Osteocyte (in vitro differentiated cells): ENCODE measurements around the gene FBXL13. TPM values are rescaled to one million over a fixed set of nuclear protein-coding genes. Genes with fewer than 3 reads are reported as not detected.

Experiments used
- DNase-seq: peaks from one replicate; pipeline ENCODE4 v3.0.0; 2021; ENCODE audit warnings: mixed read lengths; ENCODE audit not compliant: unreplicated experiment; ENCODE audit errors: extremely low spot score
- H3K27ac Mint-ChIP-seq: one replicate; pipeline ENCODE4 v1.8.0; 2021; ENCODE audit warnings: mild to moderate bottlenecking, mixed read lengths; ENCODE audit not compliant: unreplicated experiment
- H3K27me3 Mint-ChIP-seq: one replicate; pipeline ENCODE4 v1.8.0; 2021; ENCODE audit warnings: mixed read lengths; ENCODE audit not compliant: unreplicated experiment
- H3K36me3 Mint-ChIP-seq: one replicate; pipeline ENCODE4 v1.8.0; 2021; ENCODE audit warnings: mixed read lengths; ENCODE audit not compliant: unreplicated experiment
- H3K4me1 Mint-ChIP-seq: one replicate; pipeline ENCODE4 v1.8.0; 2021; ENCODE audit warnings: mixed read lengths; ENCODE audit not compliant: unreplicated experiment
- H3K4me3 Mint-ChIP-seq: one replicate; pipeline ENCODE4 v1.8.0; 2021; ENCODE audit warnings: mild to moderate bottlenecking, moderate library complexity, mixed read lengths; ENCODE audit not compliant: unreplicated experiment
- H3K9me3 Mint-ChIP-seq: one replicate; pipeline ENCODE4 v1.8.0; 2021; ENCODE audit warnings: mixed read lengths; ENCODE audit not compliant: unreplicated experiment
- total RNA-seq: library from RNA; stranded (reverse); gene quantifications from 2 replicates; pipeline ENCODE4 v1.2.1, GENCODE V29; 2021
- TF ChIP-seq, protein P1 (sequence below): fragments of 200-600 bp; sonication (generic); IDR thresholded peaks from 2 replicates; pipeline ENCODE4 v1.5.0; 2021; ENCODE audit warnings: antibody characterized with exemption, mild to moderate bottlenecking, moderate library complexity

Gene FBXL13
- total RNA-seq, 1 donor from 2014 or later: 0.83 TPM

GRCh38 chr7:102976493-102976892, 98.1 kb downstream of the FBXL13 start:
- Mint-ChIP-seq H3K27ac (no peak overlapping the region), H3K36me3 (no peaks in the 10 kb centered on the region), H3K27me3 (no peaks in the 10 kb centered on the region), H3K4me1 (peaks cover 6% of the 10 kb centered on the region), H3K4me3 (no peak overlapping the region), H3K9me3 (peaks cover 9% of the 10 kb centered on the region)
- no peak for DNase-seq
- TF ChIP-seq, protein P1, sequence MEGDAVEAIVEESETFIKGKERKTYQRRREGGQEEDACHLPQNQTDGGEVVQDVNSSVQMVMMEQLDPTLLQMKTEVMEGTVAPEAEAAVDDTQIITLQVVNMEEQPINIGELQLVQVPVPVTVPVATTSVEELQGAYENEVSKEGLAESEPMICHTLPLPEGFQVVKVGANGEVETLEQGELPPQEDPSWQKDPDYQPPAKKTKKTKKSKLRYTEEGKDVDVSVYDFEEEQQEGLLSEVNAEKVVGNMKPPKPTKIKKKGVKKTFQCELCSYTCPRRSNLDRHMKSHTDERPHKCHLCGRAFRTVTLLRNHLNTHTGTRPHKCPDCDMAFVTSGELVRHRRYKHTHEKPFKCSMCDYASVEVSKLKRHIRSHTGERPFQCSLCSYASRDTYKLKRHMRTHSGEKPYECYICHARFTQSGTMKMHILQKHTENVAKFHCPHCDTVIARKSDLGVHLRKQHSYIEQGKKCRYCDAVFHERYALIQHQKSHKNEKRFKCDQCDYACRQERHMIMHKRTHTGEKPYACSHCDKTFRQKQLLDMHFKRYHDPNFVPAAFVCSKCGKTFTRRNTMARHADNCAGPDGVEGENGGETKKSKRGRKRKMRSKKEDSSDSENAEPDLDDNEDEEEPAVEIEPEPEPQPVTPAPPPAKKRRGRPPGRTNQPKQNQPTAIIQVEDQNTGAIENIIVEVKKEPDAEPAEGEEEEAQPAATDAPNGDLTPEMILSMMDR: no peak

GRCh38 chr7:102975854-102976253, 98.7 kb downstream of the FBXL13 start:
- no peak for DNase-seq
- H3K27me3 Mint-ChIP-seq: no peaks in the 10 kb centered on the region
- TF ChIP-seq, protein P1: no peak
- H3K36me3 Mint-ChIP-seq: no peaks in the 10 kb centered on the region
- peaks cover 9% of the 10 kb centered on the region for H3K9me3 Mint-ChIP-seq
- H3K27ac Mint-ChIP-seq: no peak overlapping the region
- peaks cover 6% of the 10 kb centered on the region for H3K4me1 Mint-ChIP-seq
- no peak overlapping the region for H3K4me3 Mint-ChIP-seq

DNA sequence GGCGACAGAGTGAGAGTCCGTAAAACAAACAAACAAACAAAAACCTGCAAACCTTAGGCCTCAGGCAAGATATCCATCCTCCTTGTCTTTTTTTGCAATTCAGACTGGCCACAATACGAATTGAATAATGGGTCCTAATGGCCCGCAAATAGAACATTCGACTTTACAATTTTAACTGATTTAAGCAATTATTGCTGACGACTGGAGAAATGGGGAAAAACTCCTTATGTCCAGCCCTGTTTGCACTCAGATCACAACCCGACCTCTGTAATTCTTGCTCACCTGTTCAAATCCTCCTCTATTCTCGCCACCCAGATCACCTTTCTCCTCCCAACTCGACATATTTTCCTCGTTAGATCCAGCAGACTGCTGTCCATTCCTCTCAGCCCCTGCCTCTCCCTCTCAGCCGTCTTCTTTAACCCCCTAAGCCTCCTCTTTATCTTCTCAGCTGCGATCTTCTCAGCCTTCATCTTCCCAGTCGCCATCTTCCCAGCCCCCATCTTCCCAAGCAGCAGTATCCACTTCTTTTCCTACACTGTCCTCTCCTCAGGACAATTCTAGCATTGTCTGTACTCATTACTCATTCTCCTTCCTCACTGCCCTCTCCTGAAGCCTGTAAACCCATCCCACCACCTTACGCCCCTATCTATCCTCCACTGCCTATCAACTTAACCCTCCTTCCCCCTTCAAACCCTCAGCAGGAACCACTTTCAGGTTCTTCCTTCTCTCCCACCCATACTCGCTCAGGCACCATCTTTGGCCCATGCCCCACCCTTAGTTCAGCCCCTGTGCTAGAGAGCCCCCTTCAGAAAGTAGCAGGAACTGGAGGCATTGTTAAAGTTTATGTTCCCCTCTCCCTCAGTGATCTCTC, 100.0 kb downstream of the FBXL13 start:
- no peak overlapping the region for H3K4me3 Mint-ChIP-seq
- peaks cover 6% of the 10 kb centered on the region for H3K4me1 Mint-ChIP-seq
- H3K27ac Mint-ChIP-seq: no peak overlapping the region
- DNase-seq: no peak
- no peaks in the 10 kb centered on the region for H3K27me3 Mint-ChIP-seq
- H3K9me3 Mint-ChIP-seq: peaks cover 6% of the 10 kb centered on the region
- TF ChIP-seq, protein P1: peak; percentile 7
- no peaks in the 10 kb centered on the region for H3K36me3 Mint-ChIP-seq

GRCh38 chr7:102973096-102973802, 101.3 kb downstream of the FBXL13 start:
- Mint-ChIP-seq H3K27ac (no peak overlapping the region), H3K36me3 (no peaks in the 10 kb centered on the region), H3K27me3 (no peaks in the 10 kb centered on the region), H3K9me3 (no peaks in the 10 kb centered on the region), H3K4me1 (peaks cover 3% of the 10 kb centered on the region), H3K4me3 (no peak overlapping the region)
- TF ChIP-seq, protein P1: no peak
- DNase-seq: no peak

DNA sequence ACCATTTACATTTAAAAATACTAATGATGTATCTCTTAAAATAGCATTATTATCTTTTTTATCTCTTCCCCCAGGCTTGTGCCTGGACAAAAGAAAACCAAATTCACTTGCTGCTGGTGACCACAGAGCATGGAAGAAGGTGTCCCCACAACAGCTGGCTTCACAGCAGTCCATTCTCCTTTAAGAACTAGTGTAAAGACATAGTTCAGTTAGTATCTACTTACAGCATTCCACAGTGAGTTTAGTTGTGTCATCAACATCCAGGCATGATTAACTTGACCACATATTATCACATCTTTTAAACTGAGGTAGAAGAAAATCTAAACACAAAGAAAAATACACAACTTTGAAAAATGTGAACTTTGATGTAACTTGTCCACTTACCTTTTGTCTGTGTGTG, 106.8 kb downstream of the FBXL13 start:
- Mint-ChIP-seq H3K27me3 (no peaks in the 10 kb centered on the region), H3K4me1 (no peaks in the 10 kb centered on the region), H3K4me3 (no peak overlapping the region), H3K27ac (no peak overlapping the region), H3K36me3 (no peaks in the 10 kb centered on the region), H3K9me3 (no peaks in the 10 kb centered on the region)
- no peak for DNase-seq
- TF ChIP-seq, protein P1: no peak
